GM18867 (cell line): Measurements from ENCODE around the gene BAZ1A.

Experiments used
- ATAC-seq: cut with Tn5 transposase; IDR thresholded peaks from one replicate; pipeline ENCODE4 v1.9.1; 2021; ENCODE audit warnings: mild to moderate bottlenecking, moderate library complexity; ENCODE audit not compliant: unreplicated experiment

The BAZ1A gene

GRCh38 chr14:34875031-34875922 is at the start of gene BAZ1A:
Gene BAZ1A (minus strand): TSS chr14:34875360. CDS start chr14:34874604, 756 bp downstream.
- ATAC-seq, result peak; percentile 30

DNA sequence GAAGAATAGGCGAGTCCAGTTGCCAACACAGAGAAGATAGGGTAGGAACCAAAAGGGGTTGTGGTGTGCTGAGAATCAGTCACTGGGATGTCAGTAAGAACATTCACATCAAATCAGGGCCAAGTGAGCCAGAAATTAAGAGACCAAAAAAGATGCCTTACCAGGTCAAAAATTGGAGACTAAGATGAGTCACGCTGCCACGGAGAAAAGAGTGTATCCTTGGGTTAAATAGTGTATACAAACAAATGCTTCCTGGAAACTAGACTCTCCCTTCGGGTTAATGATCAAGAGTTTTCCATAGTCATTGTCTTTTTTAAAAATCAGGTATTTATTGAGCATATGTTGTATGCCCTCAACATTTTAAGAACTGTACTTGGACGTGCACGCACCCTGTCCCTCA is 45.2 kb upstream of the BAZ1A start:
- no peak for ATAC-seq

DNA sequence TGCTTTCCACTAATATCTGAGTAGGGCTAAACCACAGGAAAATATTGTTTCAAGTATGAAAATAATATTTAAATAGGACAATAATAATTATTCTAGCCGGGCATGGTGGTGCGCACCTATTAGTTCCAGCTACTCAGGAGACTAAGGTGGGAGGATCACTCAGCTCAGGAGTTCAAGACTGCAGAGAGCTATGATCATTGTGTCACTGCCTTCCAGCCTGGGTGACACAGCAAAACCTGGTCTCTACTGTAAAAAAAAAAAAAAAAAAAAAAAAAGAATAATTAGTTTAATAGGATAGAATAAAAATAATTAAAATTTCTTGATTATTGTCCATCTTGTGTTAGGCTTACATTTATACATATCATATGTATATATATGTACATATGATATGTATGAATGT is 38.5 kb upstream of the BAZ1A start:
- ATAC-seq, result no peak

DNA sequence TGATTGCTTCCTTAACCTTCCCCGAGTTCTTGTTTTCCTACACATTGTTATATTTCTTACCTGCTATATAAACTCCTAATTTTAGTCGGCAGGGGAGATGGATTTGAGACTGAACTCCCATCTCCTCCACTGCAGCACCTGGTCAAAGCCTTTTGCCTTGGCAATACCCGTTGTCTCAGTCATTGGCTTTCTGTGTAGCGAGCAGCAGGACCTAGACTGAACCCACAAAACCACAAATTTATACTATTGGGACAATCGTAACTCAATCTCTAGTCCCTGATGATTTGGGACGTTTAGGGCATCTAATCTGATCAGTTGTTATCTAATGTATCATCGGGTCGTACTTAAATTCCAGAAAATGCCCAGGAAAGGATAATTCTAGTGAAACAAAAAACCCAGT is 37.8 kb upstream of the BAZ1A start:
- no peak for ATAC-seq

- no peak for ATAC-seq
Measured at GRCh38 chr14:34912182-34912581, 37.0 kb upstream of the BAZ1A start.

GRCh38 chr14:34911209-34912150 is 36.3 kb upstream of the BAZ1A start:
- ATAC-seq, result no peak

DNA sequence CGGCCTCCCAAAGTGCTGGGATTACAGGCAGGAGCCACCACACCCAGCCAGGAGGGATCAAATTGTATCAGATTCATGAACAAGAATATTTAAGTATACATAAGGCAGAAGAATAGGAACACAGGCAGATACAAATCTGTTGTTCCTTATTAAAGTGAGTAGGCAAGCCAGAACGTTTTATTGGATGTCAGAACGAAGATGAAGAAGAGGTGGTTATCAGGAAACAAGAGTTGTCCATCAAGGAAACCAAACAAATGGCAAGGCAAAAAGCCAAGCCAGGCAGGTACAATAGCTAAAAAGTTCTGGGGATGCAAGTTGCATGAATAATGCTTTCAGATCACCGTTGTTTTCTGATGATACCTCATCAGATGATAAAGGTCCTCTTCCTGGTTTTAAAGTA is 31.1 kb upstream of the BAZ1A start:
- no peak for ATAC-seq

- ATAC-seq, result no peak
Measured at GRCh38 chr14:34895277-34895676, 20.1 kb upstream of the BAZ1A start.

DNA sequence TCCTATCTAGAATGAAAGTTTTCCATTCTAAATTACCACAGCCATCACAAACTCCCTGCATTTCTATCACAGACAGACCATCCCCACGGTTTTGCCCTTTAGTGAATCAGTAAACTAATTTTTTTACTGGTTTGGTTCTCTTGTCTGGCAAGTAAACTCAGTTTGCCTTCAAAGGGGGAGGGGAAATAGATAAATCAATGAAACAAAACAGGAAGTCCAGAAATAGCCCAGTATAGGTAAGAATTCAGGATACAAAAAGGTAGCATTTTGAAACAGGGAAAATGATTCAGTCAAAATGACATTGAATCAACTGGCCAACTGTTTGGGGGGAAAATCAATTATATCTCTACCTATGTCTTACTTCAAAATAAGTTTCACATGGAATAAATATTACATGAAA is 15.8 kb upstream of the BAZ1A start:
- no peak for ATAC-seq

DNA sequence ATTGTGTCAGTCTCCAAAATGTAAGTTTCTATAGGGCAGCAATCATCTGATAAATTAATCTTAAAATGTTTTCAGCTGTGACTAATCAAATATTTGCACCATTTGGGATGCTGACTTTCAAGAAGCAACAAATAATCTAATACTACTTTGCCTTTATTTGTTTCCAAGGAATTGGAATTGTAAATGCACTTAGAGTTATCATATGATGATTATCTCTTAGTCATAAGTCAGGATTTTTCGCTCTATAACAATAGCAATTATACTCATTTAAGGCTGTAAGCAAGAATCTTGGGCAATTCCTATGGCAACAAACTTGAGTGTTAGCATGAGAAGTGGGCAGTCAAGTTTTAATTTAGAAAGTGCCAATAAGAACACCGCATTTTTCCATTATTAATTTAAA is 13.0 kb upstream of the BAZ1A start:
- ATAC-seq, result no peak

GRCh38 chr14:34883954-34884353 is 8.8 kb upstream of the BAZ1A start:
- ATAC-seq, result no peak

DNA sequence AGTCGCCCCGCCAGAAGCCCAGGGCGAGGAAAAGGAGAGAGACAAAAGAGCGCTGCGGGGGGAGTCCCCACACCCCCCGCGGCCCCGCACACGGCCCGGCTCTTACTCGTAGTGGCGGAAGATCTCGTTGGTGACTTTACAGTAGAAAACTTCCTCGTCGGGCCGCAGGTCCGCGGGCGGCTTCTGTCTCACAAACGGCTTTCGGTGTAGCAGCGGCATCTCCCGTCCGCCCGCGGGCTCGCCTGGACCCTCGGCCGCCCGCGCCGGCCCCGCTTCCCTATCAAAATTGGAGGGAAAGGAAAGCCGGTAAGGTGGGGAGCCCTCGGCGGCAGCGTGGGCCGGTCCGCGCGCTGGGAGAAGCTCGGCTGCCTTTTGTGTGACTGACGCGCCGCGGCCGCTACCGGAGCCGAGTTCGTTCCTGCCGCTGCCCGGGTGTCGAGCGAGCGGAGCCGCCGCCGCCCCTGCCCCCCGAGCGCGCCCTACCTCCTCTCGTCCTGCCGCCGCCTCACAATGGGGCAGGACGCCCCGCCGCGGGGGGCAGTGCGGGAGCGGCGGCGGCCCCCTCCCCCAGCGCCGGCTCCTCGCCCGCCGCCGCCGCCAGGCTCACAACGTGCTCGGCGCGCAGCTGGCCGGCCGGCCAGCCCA is 652 bp downstream of the BAZ1A start:
- peak; percentile 29 for ATAC-seq

DNA sequence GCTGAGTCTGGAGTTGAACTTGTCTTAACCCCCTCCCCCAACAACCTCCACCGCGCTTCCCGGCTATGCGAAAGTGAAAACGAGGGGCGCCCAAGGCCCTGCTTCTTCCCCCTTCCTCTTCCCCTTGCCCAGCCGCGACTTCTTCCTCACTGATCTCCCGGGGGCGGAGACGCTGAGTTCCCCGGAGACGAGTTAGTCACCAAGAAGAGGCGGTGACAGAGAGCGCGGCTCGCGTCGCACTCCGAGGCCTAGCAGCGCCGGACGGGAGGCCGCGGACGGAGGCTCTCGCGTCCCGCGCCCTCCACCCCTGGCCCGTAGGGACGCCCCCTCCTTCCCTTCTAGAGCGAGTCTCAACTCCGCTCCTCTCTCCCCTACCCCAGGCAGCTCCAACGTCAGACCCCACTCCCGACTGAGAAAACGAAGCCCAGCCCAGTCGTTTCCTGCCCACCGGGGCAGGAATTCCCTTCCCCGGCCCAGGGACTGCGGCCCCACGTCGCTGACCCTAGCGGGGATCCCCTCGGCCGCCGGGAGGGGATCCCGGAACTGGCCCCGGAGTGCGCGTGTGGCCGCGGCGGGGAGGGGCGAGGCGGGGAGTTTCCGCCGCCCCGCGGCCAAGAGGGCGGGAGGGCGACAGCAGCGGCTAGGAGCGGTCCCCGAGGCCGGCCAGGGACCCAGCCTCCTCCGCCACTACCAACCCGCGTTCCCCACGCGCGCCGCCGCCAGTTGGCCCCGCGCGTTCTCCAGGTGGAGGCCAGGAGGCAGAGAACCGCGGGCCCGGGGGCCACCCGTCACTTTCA is 1.4 kb downstream of the BAZ1A start:
- peak; percentile 60 for ATAC-seq

GRCh38 chr14:34872822-34873588 is 2.2 kb downstream of the BAZ1A start:
- peak; percentile 9 for ATAC-seq

DNA sequence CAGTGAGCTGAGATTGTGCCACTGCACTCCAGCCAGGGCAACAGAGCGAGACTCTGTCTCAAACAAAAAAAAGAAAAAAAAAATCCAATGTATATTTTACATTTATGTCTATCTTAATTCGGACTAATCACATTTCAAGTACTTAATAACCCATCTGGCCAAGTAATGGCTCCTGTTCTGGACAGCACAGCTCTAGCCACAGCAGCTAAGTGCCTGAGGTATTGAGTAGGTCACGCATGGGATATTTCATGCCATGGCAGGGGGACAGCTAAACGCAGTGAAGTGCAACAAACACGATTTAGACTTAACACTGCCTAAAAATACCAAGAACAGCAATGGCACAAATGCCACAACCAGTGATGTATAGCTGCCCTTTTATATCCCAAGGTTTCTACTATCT is 8.0 kb downstream of the BAZ1A start:
- ATAC-seq, result no peak

DNA sequence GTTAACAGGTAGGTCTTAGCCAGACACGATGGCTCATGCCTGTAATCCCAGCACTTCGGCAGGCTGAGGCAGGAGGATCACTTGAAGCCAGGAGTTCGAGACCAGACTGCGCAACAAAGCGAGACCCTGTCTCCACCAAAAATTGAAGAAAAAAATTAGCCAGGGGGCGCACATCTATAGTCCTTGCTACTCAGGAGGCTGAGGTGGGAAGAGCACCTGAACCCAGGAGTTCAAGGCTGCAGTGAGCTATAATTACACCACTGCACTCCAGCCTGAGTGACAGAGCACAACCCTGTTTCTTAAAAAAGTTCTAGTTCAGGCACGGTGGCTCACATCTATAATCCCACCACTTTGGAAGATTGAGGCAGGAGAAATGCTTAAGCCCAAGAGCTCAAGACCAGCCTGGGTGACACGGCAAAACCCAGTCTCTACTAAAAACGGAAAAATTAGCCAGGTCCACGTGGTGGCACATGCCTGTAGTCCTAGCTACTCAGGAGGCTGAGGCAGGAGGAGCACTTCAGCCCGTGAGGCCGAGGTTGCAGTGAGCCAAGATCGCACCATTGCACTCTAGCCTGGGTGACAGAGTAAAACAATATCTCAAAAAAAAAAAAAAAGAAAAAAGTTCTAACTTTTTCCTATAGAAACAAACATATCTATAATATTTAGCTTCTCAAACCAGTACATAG is 9.1 kb downstream of the BAZ1A start:
- no peak for ATAC-seq

DNA sequence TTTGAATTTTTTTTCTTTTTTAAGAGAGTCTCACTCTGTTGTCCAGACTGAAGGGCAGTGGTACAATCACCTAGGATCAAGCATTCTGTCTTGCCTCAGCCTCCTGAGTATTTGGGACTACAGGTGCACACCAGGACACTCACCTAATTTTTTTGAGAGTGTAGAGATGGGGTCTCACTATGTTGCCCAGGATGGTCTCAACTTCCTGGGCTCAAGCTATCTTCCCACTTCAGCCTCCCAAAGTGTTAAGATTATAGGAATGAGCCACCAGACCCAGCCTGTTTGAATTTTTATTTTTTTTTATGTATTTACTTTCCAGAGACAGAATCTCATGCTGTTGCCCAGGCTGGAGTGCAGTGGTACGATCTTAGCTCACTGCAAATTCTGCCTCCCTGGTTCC is 11.3 kb downstream of the BAZ1A start:
- no peak for ATAC-seq

DNA sequence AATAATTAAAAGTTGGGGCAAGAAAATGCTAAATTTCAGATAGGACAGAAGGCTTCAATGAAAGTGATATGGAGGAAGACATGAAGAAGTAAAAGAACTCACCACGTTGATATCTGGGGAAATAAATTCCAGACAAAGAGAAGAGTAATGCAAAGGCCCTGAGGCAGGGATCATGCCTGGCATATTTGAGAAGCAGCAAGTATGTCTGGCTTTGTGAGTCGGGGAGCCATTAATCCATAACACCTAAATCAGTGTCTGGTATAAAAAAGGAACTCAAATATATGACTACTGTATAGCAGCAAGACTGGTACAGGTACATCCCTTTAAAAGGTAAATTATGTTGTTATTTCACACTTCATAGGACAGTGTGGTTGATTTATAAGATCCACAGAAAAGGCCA is 16.4 kb downstream of the BAZ1A start:
- no peak for ATAC-seq
